Measurements from ENCODE around the gene GRWD1.

Gene GRWD1

GRCh38 chr19:48428670-48429069 lies 17.1 kb upstream of the GRWD1 start:
- no peak for DNase-seq

DNA sequence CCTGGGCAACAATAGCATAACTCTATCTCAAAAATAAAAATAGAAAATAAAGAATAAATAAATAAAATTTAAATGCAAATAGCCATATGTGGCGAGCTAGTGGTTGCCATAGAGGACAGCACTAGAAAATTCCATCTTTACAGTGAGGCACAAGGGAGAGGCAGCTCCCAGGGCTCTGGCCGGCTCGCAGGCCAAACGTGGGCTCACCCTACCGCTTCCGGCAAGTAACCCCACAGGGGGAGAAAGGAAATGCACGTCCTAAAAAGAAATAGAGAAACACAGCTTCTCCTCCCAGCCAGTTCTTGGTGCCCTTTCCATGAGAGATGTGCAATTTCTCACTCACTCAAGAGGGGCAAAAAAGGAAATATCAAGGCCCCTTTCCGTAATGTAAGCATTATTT lies 12.4 kb upstream of the GRWD1 start:
- no peak for DNase-seq

DNA sequence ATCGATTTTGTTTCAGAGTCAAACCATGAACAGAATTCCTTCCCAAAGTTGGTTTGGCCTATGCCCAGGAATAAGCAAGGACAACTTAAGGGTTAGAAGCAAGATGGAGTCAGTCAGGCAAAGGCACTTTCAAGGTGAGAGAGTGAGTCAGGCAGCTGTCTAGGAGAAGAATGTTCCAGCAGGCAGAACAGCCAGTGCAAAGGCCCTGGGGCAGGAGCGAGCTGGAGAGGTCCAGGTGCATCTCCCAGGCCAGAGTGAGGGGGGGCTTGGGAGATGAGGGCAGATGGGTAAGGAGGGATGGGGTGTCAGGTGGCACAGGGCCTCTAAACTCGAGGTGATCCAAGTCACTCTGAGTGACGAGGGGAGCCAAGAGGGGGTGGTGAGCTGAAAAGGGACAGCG lies 9.2 kb upstream of the GRWD1 start:
- no peak for DNase-seq

GRCh38 chr19:48441360-48442050 lies 4.3 kb upstream of the GRWD1 start:
- no peak for DNase-seq

DNA sequence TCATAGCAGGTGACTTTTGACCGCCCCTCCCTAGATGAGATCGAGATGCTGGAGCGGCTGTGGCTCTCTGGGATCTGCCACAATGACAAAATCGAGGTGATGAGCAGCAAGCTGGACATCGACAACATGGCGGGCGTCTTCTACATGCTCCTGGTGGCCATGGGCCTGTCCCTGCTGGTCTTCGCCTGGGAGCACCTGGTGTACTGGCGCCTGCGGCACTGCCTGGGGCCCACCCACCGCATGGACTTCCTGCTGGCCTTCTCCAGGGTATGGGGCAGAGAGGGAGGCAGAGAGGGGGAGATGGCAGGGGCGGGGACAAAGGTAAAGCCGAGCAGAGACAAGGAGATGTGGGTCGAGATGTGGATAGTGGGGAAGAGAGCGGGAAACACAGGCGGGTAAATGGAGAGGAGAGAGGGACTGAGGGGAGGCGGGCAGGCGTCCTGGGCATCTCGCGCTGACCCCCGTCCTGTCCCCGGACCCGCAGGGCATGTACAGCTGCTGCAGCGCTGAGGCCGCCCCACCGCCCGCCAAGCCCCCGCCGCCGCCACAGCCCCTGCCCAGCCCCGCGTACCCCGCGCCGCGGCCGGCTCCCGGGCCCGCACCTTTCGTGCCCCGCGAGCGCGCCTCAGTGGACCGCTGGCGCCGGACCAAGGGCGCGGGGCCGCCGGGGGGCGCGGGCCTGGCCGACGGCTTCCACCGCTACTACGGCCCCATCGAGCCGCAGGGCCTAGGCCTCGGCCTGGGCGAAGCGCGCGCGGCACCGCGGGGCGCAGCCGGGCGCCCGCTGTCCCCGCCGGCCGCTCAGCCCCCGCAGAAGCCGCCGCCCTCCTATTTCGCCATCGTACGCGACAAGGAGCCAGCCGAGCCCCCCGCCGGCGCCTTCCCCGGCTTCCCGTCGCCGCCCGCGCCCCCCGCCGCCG lies 3.4 kb upstream of the GRWD1 start:
- no peak for DNase-seq

- no peak for DNase-seq
Measured at GRCh38 chr19:48443256-48443655, 2.5 kb upstream of the GRWD1 start.

- DNase-seq: no peak
Measured at GRCh38 chr19:48443731-48444128, 2.1 kb upstream of the GRWD1 start.

DNA sequence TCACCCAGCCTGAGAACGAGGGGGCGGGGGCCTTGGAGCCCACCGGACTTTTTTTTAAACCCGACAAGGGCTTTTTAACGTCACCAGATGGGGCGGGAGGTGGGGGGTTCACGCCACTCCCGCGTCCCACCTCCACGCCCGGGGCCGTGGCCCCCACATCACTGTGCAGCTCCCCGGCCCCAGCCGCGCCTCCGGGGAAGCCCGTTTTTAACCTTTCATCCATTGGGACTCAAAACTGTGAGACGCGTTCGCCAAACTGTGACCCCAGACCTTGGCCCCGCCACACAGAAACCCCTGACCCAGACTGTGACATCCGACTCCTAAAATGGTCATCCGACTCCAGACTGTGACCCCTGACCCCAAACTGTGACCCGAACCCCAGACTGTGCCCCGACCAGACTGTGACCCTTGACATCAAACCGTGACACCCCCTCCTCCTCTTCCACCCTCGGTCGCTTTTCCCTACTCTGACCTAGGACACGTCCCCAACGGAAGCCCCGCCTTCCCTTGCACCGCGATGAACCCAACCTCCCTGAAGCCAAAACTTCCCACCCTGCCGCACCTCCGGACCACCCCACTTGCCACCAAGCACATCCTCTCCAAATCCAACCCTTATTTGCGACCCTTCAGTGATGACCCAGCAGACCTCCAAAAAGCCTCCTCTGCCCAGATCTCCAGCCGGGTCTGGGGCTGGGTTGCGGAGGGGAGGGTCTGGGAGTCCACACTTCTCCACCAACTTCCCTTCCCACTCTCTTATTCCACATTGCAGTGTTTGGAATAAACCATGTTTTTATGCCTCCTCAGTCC lies 1.5 kb upstream of the GRWD1 start:
- DNase-seq: no peak

GRCh38 chr19:48444936-48445200 lies 915 bp upstream of the GRWD1 start:
- DNase-seq: no peak

DNA sequence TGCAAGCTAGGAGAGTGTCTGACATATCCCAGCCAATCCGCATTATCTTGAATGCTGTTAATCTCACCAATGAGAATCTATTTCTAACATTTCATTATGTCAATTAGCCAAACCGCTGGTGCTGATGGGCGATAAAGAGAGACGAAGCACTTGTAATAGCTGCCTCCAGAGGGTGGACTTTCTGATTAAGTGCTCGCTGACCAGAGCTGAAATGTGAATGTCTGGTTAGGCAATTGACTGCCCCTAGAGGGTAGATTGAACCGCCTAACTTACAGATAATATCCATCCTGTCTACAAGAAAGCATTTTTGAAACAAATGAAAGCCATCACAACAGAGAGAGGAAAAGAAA lies 552 bp upstream of the GRWD1 start:
- DNase-seq: peak; percentile 93

DNA sequence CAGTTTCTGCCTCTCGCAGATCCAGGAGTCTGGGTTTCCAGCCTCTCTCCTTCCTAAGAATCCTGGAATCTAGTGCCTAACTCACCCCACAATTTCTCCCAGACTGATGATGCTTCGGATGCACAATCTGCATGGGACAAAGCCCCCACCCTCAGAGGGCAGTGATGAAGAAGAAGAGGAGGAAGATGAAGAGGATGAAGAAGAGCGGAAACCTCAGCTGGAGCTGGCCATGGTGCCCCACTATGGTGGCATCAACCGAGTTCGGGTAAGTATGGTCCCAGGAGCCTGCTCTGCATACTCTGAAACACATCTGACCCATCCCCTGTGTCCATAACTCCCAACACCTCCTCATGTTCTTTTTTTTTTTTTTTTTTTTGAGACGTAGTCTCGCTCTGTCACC lies 796 bp downstream of the GRWD1 start:
- no peak for DNase-seq

GRCh38 chr19:48448563-48448962 lies 2.8 kb downstream of the GRWD1 start:
- DNase-seq: no peak

- DNase-seq: no peak
Measured at GRCh38 chr19:48450441-48450840, 4.7 kb downstream of the GRWD1 start.

DNA sequence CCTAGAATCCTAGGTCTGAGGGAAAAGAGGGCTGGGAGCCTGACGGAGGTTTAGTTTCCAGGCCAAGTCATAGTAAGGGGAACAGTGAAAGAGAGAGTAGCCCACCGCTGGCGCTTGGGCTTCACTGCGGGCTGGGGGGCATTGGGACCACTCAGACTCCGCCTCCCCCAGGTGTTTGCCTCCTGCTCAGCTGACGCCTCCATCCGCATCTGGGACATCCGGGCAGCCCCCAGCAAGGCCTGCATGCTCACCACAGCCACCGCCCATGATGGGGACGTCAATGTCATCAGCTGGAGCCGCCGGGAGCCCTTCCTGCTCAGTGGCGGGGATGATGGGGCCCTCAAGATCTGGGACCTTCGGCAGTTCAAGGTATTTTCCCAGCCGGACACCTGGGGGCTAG lies 5.1 kb downstream of the GRWD1 start:
- DNase-seq: no peak

- DNase-seq: no peak
Measured at GRCh38 chr19:48451624-48452023, 5.8 kb downstream of the GRWD1 start.

DNA sequence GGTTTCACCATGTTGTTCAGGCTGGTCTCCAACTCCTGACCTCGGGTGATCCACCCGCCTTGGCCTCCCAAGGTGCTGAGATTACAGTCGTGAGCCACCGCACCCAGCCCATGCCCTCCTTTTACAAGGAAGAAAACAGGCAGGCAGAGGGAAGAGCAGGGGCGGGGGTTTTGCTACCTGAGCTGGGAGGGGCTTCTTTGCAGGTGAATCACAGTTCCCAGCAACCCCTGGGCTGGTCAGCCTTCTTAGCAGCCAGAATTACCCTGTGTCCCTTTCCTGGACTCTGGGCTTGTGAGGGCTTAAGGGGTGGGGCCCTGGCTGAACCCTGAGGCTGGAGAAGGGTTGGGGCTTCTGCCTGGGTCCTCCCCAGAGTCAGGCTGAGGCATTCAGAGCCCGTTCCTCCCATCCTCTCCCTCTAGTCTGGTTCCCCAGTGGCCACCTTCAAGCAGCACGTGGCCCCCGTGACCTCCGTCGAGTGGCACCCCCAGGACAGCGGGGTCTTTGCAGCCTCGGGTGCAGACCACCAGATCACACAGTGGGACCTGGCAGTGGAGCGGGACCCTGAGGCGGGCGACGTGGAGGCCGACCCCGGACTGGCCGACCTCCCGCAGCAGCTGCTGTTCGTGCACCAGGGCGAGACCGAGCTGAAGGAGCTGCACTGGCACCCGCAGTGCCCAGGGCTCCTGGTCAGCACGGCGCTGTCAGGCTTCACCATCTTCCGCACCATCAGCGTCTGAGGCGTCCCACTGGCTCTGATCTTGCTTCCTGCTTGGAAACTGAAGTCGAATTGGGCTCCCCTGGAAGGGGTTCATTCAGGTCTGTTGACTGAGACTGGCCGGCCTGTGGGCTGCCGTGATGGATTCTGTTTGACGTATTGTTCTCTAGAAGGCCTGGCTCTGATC lies 6.8 kb downstream of the GRWD1 start:
- DNase-seq: no peak

DNA sequence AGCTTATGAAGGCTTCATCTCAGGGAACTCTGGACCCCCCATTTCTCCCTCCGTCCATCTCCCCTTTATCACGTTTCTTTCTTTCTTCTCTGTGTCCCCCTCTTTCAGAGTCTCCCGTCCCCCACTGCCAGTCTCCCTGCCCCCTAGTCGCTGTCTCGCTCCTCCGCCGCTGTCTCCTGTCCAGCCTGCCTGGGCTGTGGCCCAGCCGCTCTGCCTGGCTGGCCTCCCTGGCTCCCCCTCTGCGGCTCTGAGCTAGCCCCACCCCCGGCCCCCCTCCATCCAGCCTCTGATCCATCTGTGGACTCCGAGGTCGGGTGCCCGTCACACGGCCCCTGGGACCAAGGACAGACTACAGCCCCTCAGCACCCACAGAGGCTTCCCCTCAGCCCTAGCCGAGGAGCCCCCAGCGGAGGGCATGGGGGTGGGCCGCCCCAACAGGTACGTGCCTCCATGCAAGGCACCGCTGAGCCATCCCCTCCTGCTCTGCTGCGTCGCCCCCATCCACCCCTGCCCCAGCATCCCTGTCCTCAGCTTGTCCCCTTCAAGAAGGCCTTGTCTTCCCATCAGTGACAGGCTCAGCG lies 8.5 kb downstream of the GRWD1 start:
- DNase-seq: no peak

GRCh38 chr19:48455171-48455907 lies 9.6 kb downstream of the GRWD1 start, which contains the start of gene KCNJ14:
Gene KCNJ14 (plus strand): TSS chr19:48455574. CDS start chr19:48461725, 6,151 bp downstream.
- no peak for DNase-seq

GRCh38 chr19:48455908-48456562 lies 10.3 kb downstream of the GRWD1 start:
- no peak for DNase-seq

- no peak for DNase-seq
Measured at GRCh38 chr19:48456864-48457263, 11.1 kb downstream of the GRWD1 start.

GRCh38 chr19:48458016-48458415 lies 12.2 kb downstream of the GRWD1 start:
- DNase-seq: no peak
